HG03045 (cell line): Measurements from ENCODE around the gene DCLK1.

Source experiments
- ATAC-seq: cut with Tn5 transposase; IDR thresholded peaks from one replicate; pipeline ENCODE4 v1.9.1; 2021; ENCODE audit warnings: mild to moderate bottlenecking, moderate library complexity; ENCODE audit not compliant: unreplicated experiment

DCLK1 gene

DNA sequence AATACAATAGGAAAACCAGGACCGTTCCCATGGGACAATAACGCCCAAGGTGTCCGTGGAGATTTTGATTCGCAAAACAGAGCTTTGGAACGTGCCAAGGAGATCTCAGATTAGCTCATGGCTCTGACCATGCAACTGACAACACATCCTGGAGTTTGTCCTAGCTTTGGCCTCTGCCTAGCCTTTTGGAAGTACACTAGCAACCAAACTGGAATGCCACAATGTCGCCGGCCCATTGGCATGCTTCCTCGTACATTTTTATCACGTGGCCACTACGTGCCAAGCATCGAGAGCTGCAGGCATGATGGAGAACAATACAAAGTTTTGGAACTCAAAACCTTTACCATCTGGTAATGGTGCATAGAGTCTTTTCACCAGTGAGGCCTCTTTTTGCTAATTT is 256.5 kb downstream of the DCLK1 start:
- ATAC-seq: no peak

DNA sequence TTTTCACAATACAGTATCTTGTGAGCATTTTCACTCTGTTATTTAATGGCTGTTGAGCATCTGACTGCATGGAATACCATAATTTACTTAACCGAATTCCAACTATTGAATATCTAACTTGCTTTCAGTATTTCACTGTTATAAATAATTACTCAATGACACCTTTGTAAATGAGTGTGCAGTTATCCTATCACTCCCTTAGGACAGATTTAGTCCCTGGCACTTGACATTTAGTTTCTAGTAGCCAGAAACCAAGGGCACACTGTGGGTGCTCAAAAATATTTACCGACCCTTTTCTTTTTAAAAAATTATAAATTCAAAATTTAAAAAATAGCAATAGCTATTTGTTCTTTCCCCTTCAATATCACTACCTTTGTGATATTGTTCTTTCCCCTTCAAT is 258.8 kb downstream of the DCLK1 start:
- ATAC-seq: no peak

DNA sequence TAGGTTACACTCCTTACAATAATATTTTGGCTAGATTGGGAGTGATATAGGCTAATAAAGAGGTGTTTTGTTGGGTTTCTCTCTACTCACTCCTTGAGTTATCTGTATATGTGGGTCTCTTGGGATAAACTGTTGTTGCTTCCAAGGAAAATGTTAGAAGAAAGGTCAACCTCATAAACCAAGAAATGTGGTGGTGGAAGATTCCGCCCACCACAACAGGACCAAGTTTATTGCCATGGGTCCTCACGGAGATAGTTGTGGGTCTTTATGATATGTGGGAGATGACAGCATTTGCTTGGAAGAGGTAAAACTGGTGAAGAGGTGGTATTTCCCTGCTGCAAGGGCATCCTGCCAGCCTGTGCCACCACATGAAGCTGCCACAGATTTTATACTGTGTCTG is 259.6 kb downstream of the DCLK1 start:
- ATAC-seq: no peak

- no peak for ATAC-seq
Observed at GRCh38 chr13:35866801-35867200, 264.4 kb downstream of the DCLK1 start.

DNA sequence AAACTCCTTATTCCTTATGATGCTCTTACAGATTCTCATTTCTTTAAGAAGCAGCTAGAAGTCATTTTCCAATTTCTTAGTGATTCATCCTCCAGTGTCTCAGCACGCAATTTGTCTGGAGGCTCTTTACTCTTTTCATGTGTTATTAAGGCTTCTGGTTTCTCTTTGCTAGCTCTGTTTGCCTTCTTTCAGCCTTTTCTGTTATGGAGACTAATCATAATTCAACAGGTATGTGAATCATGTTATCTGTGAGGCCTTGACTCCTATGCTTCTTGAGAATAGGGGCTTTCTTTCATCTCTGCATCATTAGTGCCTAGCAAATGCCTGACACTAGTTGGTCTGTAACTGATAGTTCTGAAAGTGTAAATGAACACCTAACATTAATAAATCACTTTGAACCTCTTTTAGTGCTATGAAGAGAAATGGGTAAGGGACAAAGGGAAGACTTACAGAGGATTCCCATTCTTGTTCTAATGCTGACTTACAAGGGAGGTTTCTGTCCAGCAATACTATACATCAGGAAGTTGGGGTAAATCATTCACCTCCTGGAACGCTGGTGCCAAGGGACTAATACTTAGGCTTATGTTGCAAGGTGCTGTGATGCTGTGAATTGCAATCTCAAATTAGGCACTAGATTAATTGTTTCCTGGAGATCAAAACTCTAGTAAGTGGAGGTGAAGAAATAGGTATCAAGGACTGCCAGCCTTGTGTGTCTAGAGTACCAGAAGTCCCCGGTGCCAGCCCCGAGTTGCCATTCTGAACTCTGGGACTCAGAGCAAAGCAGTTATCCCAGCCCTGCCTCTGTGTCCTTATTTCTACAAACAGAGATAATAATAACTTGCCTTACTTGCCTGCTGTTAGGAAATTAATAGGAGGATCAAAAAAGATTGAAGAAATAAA is 265.6 kb downstream of the DCLK1 start:
- ATAC-seq: no peak

- ATAC-seq: no peak
Observed at GRCh38 chr13:35860661-35861060, 270.5 kb downstream of the DCLK1 start.

- ATAC-seq: no peak
Observed at GRCh38 chr13:35859981-35860380, 271.2 kb downstream of the DCLK1 start.

DNA sequence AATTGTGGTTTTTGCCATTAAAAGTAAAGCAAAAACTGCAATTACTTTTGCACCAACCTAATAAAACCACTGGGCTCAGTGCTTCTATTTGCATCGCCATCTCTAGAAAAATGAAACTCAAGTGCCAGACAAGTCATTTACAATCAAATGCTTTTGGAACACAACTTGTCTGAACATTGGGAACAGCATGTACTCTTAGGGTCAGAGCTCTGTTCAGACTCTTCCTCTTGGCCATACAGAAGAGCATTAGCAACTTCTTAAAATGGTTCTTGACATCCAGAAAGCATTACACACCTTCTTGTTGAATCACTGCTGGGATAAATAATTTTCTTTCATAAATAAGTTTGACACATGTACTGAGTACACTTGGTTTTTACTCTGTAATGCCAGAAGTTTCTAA is 272.5 kb downstream of the DCLK1 start:
- ATAC-seq: no peak

DNA sequence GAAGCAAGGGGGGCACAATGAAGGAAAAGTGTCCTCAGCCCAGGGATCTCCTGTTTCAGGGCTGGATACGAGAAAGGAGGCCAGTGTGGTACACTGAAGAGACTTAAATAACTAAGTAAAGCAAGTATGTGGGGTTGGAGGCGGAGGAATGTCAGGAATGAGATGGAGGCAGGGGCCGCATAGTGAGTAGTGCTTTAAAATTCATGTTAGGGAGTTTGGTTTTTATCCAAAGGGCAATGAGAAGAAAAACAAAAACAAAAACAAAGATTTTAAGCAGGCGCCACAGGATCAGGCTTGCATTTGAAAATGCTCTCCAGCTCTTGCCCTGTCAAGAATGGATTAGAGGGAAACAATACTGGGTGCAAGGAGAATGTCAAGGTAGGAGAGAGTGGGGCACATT is 273.4 kb downstream of the DCLK1 start:
- ATAC-seq: no peak

DNA sequence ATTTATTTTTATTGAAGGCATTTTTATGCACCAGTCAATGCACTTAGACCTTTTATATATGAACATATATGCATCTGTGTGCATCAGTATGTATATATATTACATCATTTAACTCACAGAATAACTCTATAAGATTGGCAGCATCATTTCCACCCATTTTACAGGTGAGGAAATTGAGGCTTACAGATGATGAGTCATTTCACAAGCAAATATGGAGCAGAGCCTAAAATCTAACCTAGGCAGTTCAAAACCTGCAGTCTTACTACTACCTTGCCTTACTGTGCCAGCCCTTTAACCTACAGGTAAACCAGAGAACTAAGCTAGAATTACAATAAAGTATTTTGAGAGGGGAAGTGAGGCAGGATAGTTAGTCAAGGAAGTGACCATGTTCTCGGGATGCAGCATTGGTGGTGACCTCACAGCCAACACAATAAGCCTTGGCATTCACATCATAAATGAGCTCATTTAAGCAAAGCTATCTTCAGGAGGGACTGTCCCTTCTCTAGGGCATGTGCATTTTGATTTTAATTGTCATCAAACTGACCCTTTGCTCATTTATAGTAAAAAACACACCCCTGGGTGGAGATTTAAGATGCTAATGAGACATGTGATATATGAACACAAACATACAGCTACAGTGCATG is 274.3 kb downstream of the DCLK1 start:
- no peak for ATAC-seq

DNA sequence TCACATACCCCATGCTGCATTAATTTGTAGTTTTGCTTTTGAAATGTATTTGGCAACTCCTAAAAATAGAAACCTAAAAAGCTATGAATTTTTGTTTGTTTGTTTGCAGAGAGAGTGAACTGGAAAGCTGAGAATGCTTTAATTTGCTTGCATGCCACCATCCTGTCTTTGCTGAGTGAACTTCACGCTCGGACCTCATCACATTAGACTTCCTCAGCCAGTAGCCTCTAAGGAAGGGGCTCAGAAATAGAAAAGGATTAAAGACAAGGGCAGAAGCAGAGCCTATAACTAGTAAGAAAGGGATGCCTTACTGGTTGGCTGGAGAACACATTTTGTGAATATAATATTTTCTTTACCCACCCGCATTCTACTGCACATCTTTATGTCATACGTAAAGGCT is 275.1 kb downstream of the DCLK1 start:
- ATAC-seq: no peak

DNA sequence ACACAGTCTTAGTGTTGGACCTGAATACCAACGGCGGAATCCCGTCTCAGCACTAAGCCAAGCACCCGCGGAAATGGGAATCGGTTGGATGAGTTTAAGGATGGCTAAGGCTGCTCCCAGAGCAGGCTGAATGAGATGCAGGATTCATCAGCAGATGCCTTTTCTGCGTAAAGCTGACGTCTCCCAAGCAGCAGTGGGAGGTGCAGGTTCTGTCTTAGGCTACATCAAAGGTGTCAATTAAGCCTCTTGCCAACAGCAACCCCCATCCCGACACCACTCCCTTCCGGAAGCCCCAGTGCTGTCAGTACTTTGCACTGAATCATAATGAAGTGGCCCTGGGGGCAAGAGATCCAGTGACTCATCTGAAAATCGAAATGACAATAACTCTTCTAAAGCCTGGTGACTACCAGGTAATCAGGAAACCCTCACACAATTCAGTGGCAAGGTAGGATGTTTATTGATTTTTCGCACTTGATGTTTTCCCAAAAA is 275.6 kb downstream of the DCLK1 start:
- no peak for ATAC-seq

GRCh38 chr13:35854286-35854685 is 276.9 kb downstream of the DCLK1 start:
- ATAC-seq: no peak

- ATAC-seq: no peak
Observed at GRCh38 chr13:35851881-35852280, 279.3 kb downstream of the DCLK1 start.

DNA sequence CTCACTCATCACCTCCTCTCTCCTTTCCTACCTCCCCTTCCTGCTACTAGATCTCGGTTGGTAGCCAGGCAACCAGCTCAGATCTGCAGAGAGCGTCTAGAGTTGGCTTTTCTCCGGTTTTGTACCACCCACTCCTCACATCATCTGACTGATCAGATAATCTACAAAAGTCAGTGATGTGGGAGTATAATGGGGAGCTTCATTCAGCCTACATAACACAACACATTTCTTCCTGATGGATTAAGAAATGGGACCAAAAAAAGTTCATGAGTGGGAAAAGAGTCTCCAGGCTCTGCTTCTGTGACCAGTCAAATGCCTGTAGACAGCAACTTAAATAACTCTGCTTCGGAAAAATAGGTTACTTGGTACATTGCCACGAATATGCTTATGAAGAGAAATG is 279.8 kb downstream of the DCLK1 start:
- ATAC-seq: no peak

DNA sequence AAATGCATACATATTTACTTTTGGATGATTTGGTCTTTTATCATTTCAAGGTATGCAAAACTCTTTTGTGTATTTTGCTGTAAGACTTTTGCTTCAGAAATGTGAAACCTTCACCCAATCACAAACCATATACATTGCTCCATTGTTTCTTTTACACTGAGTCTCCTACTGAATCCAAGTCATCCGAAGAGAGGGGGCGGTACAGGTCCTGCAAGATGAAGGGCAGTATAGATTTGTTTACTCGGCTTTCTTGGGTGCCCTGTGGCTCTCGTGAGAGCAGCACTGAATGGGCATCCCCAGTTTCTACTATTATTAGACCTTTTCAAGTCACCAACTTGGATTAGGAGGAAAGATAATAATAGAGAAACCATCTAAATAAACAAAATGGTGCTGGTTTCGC is 280.6 kb downstream of the DCLK1 start:
- no peak for ATAC-seq

- ATAC-seq: no peak
Observed at GRCh38 chr13:35849256-35849644, 281.9 kb downstream of the DCLK1 start.

DNA sequence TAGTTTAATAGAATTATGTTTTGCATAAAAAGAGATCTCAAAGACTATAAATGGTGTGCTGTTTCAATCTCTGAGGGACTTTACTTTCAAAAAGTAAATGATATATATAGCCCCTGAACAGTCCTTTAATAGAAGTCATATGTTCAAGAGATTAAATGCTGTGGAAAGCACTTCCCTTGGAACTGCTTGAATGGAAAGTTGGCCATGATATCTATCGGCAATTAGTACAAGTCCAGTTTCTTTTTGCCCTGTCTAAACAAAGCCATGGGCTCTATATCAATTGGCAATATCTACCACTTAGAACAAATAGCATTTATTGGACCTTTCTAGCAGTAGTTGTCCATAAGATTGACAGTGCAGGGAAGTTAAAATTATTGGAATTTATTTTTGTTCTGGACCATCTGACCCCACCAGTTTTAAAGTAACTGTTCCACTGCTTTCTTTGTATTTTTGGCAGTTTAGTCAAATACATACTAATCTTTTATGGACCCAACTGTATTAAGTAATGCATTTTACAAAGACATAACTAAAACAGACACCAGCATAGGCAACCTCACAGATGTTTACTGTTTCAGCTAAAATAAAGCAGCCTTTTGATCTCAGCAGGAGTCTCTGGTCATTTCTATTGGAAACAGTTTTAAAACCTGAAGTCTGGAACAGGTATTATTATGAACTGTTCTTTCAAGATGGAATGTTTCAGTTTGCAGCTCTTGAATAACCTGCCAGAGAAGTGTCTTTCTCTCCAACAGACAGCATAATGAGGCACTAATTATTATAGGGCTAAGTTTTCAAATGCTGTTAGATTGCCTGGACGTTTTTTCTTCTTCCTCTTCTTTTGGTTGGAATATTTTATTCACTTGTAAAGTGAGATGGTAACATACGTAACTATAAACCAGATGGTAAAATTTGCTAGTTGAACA is 282.6 kb downstream of the DCLK1 start:
- ATAC-seq: no peak

DNA sequence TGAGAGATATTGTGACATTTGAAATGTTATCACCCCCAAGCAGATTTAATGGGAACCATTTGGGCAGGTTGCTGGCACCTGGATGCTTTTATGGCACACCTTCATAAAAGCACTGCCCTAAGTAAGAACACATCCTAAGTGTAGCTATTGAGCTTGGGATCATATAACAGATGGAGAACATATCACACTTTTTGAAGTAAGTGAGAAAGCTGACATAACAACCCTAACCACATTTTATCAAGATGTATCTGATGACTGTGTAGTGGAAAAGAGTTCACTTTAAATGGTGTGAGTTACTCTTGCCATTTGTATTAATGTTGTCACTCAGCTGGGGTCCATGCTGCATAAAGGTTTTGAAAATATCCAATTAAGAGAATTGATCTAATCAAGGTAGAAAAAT is 287.9 kb downstream of the DCLK1 start:
- ATAC-seq: no peak

- ATAC-seq: no peak
Observed at GRCh38 chr13:35841060-35841521, 290.1 kb downstream of the DCLK1 start.

- no peak for ATAC-seq
Observed at GRCh38 chr13:35839806-35840205, 291.4 kb downstream of the DCLK1 start.
